ENCODE results near the gene APEX2.
A peak's percentile ranks its signal among the peaks of the same experiment; 100 is the strongest.
"Not testable (repeated sequence)": the region's sequence is repeated elsewhere in the genome, so short reads cannot be mapped to it uniquely, and the experiment has no call there.

The APEX2 gene, protein sequence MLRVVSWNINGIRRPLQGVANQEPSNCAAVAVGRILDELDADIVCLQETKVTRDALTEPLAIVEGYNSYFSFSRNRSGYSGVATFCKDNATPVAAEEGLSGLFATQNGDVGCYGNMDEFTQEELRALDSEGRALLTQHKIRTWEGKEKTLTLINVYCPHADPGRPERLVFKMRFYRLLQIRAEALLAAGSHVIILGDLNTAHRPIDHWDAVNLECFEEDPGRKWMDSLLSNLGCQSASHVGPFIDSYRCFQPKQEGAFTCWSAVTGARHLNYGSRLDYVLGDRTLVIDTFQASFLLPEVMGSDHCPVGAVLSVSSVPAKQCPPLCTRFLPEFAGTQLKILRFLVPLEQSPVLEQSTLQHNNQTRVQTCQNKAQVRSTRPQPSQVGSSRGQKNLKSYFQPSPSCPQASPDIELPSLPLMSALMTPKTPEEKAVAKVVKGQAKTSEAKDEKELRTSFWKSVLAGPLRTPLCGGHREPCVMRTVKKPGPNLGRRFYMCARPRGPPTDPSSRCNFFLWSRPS

GRCh38 chrX:54999717-55000598 is at the start of gene APEX2:
Gene APEX2, plus strand, starts transcription at chrX:55000363. Its CDS starts 60 bp downstream, at chrX:55000423.
- DNase-seq: peak; percentile 77

DNA sequence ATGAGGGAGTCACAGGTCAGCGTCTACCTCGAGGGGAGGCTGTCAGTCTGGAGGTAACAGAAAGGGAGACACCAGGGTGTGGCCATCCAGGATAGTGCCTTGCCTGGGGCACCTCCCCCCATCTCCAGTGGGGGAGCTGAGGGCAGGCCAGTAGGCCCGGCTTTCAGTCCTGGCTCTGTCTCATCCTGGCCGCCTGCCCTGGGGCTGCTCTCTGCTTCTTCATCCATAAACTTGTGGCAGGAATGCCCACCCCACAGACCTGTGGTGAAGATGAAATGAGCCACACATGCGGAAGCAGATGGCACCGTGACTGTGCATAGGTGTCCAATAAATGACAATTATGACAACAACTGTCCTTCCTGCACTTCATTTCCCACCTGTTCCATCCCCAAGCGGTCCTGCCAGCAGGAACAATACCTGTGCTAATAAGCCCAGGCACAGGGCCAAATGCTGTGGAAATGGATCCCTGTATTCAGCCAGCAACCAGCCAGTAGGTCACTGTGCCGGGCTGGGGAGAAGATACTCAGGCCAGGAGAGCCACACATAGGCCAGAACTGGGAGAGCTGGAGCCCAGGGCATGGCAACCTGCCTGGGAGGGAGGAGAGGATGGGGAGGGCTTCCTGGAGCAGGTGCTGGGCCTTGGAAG is 49.3 kb upstream of the APEX2 start:
- DNase-seq: peak; percentile 85

DNA sequence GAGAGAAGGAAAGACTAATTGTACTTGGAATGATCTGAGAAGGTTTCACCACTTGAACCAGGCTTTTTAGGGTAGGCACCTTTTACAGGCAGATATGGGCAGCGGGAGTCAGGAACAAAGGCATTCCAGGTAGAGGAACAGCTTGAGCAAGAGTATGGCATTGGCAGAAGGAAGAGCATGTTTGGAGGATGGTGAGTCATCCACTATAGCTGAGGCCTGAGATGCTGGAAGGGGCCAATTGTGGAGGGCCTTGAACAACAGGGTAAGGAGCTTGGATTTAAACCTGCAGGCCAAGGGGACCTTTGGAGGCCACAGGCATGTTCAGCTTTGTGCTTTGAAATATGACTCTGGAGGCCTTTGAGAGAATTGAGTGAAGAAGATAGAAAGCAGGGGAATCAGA is 38.4 kb upstream of the APEX2 start:
- no peak for DNase-seq

DNA sequence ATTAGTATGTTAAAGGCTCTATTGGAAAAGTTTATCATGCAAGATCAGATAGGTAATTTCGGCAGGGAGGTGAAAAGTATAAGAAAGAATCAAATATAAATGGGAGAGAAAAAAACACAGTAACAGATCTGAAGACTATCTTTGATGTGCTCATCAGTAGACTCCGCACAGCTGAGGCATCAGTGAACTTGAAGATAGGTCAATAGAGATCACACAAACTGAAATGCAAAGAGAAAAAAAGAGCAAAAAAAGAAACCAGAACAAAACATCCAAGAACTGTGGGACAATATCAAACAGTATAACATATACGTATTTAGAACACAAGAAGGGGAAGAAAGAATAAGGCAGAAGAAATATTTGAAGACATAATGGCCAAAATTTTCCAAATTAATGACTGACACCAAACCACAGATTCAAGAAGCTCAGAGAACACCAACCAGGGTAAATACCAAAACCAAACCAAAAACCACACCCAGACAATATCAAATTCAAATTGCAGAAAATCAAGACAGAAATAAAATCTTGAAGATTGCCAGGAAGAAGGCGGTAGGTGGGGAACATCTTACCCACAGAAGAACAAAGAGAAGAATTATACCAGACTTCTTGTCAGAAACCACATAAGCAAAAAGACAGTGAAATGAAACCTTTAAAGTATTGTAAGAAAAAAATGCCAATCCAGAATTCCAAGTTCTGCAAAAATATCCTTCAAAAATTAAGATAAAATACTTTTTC is 35.2 kb upstream of the APEX2 start:
- DNase-seq: no peak

DNA sequence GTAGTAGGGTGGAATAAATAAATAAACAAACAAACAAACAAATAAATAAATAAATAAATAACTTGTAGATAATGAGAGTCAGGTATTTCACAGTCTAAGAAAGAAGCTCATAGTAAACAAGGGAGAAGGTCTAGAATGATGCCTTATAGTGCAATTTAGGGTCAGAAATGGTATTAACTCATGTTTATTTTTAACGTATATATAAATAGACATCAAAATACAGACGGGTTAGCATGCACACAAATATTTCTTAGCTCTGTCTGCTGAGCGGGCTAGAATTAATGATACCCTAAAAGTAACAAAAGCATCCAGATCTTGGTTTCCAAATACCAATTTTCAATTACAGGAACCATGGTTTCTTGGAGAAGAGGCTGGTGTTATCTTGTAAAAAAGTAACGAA is 22.8 kb upstream of the APEX2 start:
- DNase-seq: no peak

DNA sequence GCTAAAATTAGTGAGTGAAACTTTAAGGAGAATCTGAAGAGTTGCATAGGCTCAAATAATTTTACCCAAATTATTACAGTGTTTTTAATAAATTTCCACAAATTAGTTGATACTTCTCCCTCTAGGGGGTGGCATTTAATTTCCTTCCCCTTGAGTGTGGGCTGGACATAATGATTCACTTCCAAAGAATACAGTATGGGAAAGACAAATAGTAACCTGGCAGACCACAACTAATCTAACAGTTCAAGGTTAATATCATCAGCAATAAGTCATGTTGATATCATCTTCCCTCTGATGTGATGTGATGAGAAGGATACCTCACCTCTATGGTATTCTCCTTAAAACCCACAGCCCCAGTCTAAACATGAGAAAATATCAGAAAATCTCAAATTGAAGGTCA is 21.7 kb upstream of the APEX2 start:
- DNase-seq: no peak

- DNase-seq: no peak
Observed at GRCh38 chrX:54979432-54979831, 20.7 kb upstream of the APEX2 start.

- no peak for DNase-seq
Observed at GRCh38 chrX:54980334-54980733, 19.8 kb upstream of the APEX2 start.

DNA sequence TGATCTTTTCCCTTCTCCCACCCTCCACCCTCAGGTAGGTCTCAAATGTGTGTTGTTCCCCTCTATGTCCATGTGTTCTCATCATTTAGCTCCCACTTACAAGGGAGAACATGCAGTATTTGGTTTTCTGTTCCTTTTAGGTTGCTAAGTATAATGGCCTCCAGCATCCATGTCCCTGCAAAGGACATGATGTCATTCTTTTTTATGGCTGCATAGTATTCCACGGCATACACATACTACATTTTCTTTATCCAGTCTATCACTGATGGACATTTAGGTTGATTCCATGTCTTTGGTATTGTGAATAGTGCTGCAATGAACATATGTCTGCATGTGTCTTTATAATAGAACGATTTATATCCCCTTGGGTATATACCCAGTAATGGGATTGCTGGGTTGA is 16.9 kb upstream of the APEX2 start:
- DNase-seq: not testable (repeated sequence)

DNA sequence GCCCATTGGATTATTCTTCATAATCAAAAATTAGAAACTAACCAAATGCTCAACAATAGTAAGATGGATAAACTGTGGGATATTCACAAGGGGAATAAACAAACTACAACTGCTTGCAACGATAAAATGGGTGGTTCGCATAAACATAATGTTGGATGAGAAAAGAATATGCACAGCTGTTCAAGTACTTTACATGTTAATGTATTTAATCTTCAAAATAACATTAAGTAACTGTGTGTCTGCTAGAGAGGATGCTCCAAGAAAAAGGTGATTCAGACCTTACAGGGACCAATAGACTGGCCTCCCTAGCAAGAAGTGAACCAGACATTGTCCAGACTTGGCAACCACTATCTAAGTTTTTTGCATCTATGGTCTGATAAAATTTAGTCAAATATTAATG is 8.5 kb upstream of the APEX2 start:
- DNase-seq: no peak

DNA sequence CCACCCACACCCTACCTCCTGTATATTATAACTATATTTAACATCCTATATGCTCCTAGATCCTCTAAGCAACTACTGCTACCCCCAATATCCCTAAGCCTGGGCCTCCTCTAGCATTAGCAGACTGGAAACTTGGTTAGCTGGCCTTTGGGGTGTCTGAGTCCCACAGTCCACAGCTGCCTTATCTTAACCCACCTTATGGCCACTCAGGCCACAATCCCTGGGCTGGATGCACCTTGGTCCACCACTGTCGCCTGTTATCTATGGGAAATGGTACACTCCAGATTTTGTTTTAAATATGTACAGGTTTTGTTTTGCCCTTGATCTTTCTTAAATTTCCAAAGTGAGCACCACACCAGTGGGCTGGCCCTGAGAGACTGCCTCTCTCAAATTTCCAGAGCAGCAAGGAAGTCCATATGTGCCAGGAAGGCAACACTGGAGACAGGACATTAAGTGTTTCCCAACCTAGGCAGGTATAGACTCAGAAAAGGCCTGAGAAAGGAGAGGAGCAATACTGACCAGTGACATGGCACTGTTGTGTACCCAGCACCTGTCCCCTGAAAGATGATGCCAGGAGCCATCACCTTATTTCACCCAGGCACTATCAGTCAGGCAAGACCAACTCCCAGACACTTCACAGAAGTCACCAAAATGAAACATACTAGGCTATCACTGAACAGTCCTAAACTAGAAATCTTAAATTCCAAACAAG is 7.1 kb upstream of the APEX2 start:
- DNase-seq: no peak

DNA sequence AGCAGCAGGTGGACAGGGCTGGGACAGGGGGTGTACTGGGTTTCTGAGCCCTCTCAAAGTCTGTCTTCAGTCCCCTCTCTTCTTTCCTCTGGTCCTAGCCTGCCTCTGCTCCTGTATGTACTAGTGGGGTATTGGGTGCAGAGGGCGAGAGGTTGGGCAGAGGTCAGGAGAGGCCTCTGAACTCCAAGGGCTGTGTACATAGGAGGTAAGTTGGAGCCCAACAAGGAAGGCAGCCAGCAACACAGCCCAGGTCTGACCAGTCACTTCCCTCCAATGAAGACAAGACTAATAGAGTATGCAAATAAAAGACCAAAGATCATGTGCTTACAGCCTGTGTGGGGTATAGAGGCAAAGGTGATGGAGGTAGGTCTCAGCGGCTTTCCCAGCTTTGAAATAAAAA is 6.1 kb upstream of the APEX2 start, which contains the start of gene PFKFB1:
Gene PFKFB1 (minus strand): TSS at position 90 of the 400 bp plus-strand sequence. CDS start 181 bp downstream, outside the sequence.
- DNase-seq: no peak

- DNase-seq: no peak
Observed at GRCh38 chrX:54994668-54995351, 5.4 kb upstream of the APEX2 start.

- no peak for DNase-seq
Observed at GRCh38 chrX:54995621-54996020, 4.5 kb upstream of the APEX2 start.

DNA sequence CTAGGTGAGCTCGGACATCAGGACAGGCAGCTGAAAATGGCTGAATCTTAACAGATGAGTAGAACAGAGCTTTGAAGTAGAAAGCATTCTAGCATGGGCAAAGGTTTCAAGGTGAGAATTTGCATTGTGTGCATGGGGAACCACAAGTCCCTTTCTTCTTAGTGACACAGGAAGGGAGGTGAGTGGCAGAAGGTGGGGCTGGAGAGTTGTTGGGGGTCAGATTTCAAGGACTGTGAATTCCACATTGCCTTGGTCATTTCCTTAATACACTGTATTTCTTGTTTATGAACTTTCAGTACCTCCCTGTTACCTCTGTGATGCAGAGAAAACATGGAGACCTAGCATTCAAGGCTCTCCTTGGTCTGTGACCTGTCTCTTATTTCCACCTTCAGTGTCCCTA is 4.1 kb downstream of the APEX2 start:
- DNase-seq: no peak

- no peak for DNase-seq
Observed at GRCh38 chrX:55005256-55005655, 5.1 kb downstream of the APEX2 start.

DNA sequence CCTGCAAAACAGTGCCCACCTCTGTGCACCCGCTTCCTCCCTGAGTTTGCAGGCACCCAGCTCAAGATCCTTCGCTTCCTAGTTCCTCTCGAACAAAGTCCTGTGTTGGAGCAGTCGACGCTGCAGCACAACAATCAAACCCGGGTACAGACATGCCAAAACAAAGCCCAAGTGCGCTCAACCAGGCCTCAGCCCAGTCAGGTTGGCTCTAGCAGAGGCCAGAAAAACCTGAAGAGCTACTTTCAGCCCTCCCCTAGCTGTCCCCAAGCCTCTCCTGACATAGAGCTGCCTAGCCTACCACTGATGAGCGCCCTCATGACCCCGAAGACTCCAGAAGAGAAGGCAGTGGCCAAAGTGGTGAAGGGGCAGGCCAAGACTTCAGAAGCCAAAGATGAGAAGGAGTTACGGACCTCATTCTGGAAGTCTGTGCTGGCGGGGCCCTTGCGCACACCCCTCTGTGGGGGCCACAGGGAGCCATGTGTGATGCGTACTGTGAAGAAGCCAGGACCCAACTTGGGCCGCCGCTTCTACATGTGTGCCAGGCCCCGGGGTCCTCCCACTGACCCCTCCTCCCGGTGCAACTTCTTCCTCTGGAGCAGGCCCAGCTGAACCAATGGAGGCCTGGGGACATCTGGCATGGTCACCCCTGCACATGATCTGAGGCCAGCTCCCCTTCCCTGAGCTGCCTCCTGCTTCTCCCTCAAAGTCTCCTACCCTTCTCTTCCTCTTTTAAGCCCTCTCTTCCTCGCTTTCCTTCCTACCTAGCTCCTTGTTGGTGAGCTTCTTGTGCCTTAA is 6.9 kb downstream of the APEX2 start:
- DNase-seq: no peak

DNA sequence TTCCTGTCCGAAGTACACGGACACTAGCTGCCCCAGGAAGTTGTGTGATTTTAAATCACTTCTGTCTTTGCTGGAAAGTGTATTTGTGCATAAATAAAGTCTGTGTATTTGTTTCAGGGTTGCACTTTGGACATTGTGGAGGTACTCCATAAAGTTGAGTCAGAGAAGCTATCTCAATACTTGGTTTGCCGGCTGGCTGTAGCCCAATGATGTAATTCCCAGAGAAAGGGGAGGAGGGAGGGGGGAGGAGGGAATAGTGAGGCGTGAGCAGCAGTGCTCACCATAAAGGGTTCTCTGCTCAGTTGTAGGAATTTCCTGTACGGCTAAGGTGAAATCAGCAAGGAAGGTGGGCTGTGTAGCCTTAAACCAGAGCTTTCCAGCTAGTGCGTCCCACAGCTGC is 7.5 kb downstream of the APEX2 start:
- no peak for DNase-seq

GRCh38 chrX:55008571-55009358 is 8.6 kb downstream of the APEX2 start:
- DNase-seq: no peak
